GM19023 (cell line): ENCODE data around the gene TALDO1.

ENCODE experiments used
- ATAC-seq: cut with Tn5 transposase; IDR thresholded peaks from one replicate; pipeline ENCODE4 v1.9.1; 2021; ENCODE audit warnings: mild to moderate bottlenecking, moderate library complexity; ENCODE audit not compliant: unreplicated experiment

TALDO1 gene

GRCh38 chr11:766936-767210 lies 19.6 kb downstream of the TALDO1 start:
- no peak for ATAC-seq

- no peak for ATAC-seq
These were observed 20.0 kb downstream of the TALDO1 start for GRCh38 chr11:767238-767637.

DNA sequence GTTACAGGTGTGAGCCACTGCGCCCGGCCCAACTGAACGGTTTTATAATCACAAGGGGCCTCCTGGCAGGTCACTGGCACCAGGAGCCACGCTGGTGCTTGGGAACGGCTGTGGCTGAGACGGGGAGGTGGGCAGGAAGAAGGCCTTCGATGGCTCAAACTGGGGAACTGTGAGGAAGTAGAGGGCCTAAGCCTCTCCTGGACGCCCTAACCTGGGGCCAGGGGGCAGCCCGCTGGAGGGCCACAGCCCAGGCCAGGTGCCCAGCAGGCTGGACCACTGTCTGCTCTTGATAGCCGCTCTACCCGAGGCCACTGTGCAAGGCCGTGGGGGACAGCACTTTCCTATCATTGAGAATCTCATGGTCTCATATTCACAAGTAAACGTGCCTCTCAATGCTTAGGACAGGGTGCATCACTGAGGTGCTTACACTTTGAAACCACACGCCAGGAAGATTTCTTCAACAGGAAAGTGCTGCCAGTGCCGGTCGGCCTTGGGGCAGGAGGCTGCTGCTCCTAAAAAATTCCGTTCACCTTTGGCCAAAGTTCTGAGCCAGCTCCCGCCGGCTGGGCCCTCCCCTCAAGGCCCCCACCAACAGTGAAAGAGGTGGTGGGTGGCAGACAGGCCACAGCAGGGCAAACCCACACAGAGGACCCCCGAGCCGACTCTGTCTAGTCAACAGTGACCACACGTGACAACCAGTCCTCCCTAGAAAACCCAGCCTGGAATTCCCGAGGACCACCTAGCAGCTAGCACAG lies 22.8 kb downstream of the TALDO1 start:
- ATAC-seq: no peak

DNA sequence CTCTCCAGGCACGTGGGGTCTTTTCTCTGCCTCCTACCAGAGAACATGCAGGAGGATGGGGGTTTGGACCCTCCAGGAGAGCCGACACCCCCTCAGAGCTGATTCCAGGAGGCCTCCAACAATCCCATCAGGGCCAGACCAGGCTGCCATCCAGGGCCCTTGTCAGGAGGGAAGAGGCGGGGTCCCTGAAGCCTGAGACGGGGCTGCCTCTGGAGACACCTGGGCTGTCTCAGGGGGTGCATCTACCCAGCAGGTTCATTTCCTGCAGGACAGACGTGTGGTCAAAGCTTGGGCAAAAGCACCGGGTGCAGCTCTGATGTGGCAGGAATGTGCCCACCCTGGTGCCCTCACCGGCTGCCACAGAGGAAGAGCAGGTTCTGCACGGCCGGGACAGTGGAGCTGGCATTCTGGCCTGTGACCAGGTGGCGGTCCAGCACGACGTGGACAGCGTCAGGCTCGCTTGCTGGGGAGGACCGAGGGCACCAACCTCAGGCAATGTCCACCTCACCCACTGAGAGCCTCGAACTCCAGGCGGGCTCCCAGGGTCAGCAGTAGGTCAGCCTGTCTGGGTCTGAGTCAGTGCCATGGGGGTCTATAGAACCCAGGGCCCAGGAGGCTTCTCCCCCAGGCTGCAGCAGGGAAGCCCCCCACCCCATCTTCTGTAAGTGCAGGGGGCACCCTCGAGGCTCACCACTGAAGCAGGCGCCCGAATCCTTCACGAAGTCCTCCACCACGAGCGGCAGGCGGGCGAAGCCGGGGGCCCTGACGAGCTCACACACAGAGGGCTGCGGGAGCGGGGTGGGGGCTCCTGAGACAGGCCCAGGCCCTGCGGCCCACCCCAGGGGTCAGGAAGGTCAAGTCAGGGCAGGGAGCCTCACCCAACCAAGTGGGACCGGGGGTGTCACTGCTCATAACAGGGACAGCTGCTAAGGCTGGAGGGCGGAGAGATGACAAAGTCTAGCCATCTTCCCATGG lies 23.7 kb downstream of the TALDO1 start:
- no peak for ATAC-seq

DNA sequence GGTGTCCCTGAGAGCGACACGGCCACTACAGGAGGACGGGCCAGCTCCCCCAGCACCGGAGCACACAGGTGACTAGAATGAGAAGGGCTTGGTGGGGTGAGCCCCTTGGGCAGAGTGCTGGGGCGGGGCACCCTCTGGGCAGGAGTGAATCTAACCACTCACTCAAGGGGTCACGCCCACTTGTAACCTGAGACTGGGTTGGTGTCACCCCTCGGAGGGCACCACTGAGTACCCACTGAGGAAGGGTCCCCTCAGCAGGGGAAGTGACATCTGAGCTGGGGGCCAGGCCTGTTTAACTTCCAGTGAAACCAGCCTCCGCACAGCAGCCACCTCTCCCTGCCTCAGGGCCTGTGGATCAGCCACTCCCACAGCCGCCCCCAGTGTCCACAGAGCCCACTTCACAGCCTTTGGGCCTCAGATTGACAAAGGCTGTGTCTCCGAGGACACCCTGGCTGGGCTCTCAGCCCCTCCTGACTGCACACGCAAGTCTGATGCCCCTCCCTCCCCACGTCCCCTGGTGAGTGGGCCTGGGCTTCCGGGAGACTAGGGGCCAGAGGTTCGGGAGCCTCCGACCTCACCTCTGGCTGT lies 24.4 kb downstream of the TALDO1 start:
- ATAC-seq: no peak

DNA sequence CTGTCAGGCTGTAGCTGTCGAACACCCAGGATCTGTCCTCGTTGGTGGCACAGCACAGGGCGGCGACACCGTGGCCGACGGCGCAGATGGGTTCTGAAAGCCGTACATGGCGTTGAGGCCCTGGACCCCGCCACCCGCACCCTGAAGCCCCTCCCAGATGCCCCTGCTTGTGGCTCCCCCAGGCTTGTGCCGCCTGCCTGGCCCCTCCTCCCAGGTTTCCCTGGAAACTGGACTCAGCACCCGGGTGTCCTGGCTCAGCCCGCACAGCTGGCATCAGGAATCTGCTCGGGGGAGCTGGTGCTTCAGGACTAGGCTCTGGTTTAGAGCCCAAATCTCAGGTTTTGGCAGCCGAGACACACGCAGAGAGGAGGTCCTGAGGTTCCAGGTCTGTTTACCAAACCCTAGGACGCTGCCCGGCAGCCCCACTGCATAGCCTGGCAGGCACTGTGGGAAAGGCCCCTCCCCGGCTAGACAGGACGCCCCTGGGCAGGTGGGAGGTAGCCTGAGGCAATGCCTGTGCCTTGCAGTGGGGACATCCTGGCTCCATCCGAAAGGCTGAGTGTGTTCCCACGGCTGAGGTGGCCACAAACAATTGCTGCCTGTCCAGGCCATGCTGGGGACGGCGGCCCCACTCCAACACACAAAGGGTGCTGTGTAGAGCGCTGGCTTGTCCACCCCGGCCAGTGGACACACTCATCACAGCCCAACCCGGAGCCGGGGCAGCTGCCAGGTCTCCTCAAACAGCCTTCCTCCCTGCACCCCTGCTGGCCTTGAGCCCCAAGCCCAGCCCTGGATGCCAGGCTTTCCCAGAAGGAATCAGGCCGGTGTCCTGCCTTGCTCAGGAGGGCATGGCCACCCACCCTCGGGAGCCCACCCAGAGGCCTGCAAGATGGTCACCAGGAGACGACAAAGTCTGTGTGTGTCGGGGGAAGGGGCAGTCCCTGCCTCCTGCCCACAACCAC lies 25.4 kb downstream of the TALDO1 start:
- ATAC-seq: no peak

DNA sequence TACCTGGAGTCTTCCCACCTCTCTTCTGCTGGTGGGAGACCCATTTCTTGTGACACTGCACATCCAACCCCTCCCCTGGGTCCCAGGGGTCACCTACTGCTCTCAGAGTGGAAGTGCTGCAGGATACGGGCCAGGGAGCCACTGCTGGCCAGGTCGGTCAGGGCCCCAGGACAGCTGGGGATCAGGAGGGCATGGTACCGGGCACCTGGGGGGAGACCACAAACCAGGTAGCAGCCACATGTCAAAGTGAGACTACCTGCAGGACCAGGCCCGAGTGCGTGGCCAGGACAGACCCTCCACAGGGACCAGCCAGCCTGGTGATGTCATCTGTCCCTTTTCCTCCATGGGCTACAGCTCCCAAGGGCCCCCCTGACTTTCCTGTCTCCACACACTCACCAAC lies 26.2 kb downstream of the TALDO1 start:
- no peak for ATAC-seq

DNA sequence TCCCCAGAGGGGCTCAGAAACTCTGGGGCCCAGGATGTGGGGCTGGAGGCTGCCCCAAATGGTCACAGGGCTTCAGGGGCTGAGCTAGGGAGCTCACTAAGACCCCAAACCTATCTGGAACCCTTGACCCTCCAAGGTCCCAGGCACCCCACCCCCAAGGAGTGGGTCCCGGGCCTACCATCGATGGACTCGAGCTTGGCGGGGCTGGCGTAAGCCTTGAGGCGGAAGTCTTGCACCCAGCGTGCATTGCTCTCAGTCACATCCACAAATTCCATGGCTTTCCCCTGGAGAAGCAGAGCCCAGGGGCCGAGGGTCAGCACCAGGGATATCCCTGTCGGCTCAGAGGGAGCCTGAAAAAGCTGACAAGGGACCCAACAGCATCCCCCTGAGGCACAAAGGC lies 26.6 kb downstream of the TALDO1 start:
- ATAC-seq: no peak

- no peak for ATAC-seq
These were observed 27.8 kb downstream of the TALDO1 start for GRCh38 chr11:774873-775592.

GRCh38 chr11:776263-776560 lies 28.9 kb downstream of the TALDO1 start:
- no peak for ATAC-seq

GRCh38 chr11:776561-777287 lies 29.5 kb downstream of the TALDO1 start:
- peak; percentile 53 for ATAC-seq

DNA sequence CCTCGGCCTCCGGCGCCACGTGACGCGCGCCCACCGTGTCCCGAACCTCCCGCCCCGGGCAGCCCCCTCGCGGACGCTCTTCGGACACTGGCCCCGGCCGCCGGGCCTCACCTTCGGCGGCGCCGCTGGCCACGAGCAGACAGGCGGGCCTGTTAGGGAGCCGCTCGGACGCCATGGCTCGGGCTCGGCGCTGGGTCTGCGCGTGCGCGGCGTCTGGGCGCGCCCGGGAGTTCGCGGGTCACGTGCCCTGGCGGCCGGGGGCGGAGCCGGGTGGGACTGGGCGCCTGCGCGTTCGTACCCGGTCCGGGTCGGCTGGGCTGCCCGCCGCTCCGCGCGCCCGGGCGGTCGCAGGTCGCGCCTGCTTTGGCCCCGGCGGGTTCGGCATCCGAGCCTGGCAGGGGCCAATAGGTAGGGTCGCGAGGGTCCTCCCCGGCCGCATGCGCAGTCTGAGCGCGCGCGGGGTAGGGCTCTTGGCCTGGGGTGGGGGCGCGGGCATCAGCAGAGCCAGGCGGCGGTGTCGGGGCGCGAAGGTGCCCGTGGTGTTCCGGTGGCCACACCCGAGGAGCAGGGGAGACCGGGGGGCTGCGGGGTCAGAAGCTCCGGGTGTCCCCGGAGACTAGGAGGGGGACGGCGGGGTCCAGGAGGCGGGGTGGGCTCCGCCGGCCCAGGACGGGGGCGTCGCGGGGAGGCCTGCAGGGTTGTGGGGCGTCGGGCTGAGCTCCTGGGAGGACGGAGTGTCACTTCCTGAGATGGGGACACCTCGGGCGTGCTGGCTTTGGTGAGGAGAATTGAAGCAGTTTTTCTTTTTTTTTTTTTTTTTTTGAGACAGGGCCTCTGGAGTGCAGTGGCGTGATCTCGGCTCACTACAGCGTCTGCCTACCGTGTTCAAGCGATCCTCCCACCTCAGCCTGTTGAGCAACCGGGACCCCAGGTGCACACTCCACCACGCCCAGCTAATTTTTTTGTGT lies 30.3 kb downstream of the TALDO1 start, which contains the start of gene GATD1:
Gene GATD1, minus strand, starts transcription at position 200 of the 968 bp plus-strand sequence. Its CDS starts 25 bp downstream, at position 175.
- ATAC-seq: peak; percentile 80

DNA sequence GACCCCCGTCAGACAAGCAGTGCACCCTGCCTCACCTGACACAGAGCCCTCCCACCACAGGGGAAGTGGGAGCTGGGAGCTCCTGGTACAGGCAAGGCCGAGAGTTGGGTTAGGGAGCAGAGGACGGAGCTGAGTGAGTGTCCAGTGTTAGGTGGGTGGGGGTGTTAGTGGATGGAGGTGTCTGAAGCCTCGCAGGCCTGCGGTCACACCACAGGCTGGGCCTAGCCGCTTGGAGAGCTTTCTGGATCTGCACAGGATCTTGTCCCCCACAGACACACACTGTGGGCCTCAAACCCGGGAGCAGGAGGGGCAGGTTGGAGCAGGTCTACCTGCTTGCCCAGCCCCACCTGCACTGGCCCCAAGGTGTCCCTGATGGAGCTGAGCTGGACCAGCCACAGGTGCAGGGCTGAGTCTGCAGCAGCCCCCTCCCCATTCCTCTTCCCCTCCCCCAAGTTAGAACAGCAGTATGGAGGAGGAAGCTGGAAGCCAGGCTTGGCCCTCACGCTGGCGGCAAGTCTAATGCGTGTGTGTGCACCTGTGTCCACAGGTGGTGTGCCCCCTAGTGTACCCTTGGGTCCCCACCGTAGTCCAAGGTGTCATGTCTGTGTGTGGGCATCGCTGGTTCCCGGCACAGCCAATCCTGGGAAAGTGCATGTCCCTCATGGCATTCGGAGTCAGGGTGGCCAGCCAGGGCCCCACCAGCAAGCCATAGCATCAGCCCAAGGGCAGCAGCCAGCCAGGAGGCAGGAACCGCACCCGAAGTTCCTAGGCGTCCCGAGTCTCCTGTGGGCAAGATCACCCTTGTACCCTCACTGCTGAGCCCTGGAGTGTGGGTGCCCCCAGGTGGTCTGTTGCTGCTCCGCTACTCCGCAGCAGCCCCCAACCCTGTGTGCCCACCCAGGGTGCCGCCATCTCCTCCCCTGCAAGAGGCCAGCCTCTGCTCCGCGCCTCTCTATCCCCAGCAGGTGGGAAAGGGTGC lies 32.0 kb downstream of the TALDO1 start:
- no peak for ATAC-seq

GRCh38 chr11:779955-780532 lies 32.8 kb downstream of the TALDO1 start:
- no peak for ATAC-seq

- ATAC-seq: no peak
These were observed 35.3 kb downstream of the TALDO1 start for GRCh38 chr11:782264-783174.

DNA sequence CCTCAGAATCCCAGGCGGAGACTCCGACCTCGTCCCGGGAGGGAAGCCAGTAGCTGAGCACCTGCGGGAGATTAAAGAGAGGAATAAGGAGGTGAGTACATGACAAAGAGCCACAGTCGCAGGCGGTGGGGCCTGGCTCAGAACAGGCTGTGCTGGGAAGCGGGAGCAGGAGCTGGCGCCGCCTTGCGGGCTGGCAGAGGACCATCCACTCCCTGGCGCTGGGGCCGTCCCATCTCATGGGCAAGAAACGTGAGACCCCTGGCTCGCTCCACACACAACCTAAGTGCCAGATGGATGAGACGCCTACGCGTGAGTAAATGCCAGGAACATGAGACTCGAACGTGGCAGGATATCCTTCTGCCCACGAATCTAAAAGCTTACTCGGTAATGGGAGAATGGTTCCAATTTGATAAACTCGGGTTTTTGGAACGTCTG lies 36.3 kb downstream of the TALDO1 start:
- ATAC-seq: no peak
